Mucosa of descending colon (tissue), 3 donors: ENCODE data around the gene ADAMTS2. TPM values are rescaled to one million over a fixed set of nuclear protein-coding genes. Genes with fewer than 3 reads are reported as not detected.

ENCODE experiments used
- ATAC-seq: fragments of 200-7000 bp; cut with Tn5 transposase; one replicate; pipeline ENCODE4 v1.9.1; 2020; ENCODE audit warnings: mild to moderate bottlenecking, moderate library complexity
- DNase-seq, 3 donors: peaks; one replicate each; pipeline ENCODE4 v3.0.0-alpha.2; 2020
- H3K36me3 ChIP-seq: fragments of 200-600 bp; one replicate; pipeline ENCODE4 v1.8.0; 2021; ENCODE audit warnings: low read depth, mild to moderate bottlenecking
- H3K4me1 ChIP-seq: fragments of 200-600 bp; one replicate; pipeline ENCODE4 v1.8.0; 2021; ENCODE audit warnings: low read depth, mild to moderate bottlenecking
- H3K4me3 ChIP-seq: fragments of 200-600 bp; one replicate; pipeline ENCODE4 v1.8.0; 2021; ENCODE audit warnings: mild to moderate bottlenecking
- H3K9me3 ChIP-seq: fragments of 200-600 bp; one replicate; pipeline ENCODE4 v1.8.0; 2021; ENCODE audit warnings: mild to moderate bottlenecking
- intact Hi-C, 2 donors: fragments of 100-400 bp; cut with DNase I in 1 of 2; cut with micrococcal nuclease in 1 of 2; formaldehyde crosslinking; loops; one replicate each; pipeline versions ENCODE4 v1.11.0 to v1.11.1; 2022; cut with DNase I, micrococcal nuclease
- total RNA-seq, 3 donors: library from RNA; stranded (reverse); fragmentation: NEBNext Ultra II Directional in 2 of 3; extraction: Animal tissue kit (Norgen Biotek cat#: 25700) in 2 of 3; gene quantifications; one replicate each; pipeline versions ENCODE4 v1.2.1 to v1.2.4, GENCODE V29; 2021 to 2023
- TF ChIP-seq, protein P1 (sequence below): fragments of 200-600 bp; IDR thresholded peaks from one replicate; pipeline ENCODE4 v1.8.0; 2022; ENCODE audit warnings: antibody characterized with exemption, mild to moderate bottlenecking
- donor health status: DM: no; HTN: no; CAD: no; lungs with moderate emphysema.
- donor health status: DM: no; HTN: no; CAD: no.
- donor health status: DM: no; HTN: yes; CAD: no.

Gene ADAMTS2
- total RNA-seq, 3 donors from 2014 or later = 1.3 to 9.2 (median 7.3) TPM

DNA sequence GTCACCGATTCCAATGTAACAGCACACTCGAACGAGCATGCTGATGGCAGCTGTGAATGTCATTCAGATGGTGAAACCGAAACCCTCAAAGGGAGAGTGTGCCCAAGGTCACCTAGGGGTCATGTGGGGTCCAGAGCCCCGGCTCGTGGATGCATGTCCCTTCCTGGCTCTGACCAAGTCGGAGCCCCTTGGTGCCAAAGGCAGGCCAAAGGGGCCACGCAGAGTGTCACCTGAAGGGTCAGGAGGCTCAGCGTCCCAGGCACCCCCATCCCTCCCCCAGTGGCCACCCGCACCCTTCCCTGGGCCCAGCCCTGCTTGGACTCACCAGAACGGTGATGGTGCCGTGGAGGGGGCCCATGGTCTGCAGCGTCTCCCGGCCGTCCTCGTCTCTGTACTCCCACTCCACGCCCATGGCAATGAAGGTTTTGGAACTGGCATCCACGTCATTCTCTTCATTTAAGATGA lies 215.6 kb downstream of the ADAMTS2 start:
- ATAC-seq = no peak
- intact Hi-C loops = no loop called here
- no peaks in the 10 kb centered on the region for H3K4me1 ChIP-seq
- no peaks in the 10 kb centered on the region for H3K36me3 ChIP-seq
- no peak overlapping the region for H3K4me3 ChIP-seq
- DNase-seq = peak in 1 of 3 donors; percentile 25
- TF ChIP-seq, protein P1, sequence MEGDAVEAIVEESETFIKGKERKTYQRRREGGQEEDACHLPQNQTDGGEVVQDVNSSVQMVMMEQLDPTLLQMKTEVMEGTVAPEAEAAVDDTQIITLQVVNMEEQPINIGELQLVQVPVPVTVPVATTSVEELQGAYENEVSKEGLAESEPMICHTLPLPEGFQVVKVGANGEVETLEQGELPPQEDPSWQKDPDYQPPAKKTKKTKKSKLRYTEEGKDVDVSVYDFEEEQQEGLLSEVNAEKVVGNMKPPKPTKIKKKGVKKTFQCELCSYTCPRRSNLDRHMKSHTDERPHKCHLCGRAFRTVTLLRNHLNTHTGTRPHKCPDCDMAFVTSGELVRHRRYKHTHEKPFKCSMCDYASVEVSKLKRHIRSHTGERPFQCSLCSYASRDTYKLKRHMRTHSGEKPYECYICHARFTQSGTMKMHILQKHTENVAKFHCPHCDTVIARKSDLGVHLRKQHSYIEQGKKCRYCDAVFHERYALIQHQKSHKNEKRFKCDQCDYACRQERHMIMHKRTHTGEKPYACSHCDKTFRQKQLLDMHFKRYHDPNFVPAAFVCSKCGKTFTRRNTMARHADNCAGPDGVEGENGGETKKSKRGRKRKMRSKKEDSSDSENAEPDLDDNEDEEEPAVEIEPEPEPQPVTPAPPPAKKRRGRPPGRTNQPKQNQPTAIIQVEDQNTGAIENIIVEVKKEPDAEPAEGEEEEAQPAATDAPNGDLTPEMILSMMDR = no peak
- H3K9me3 ChIP-seq = peaks cover 12% of the 10 kb centered on the region

DNA sequence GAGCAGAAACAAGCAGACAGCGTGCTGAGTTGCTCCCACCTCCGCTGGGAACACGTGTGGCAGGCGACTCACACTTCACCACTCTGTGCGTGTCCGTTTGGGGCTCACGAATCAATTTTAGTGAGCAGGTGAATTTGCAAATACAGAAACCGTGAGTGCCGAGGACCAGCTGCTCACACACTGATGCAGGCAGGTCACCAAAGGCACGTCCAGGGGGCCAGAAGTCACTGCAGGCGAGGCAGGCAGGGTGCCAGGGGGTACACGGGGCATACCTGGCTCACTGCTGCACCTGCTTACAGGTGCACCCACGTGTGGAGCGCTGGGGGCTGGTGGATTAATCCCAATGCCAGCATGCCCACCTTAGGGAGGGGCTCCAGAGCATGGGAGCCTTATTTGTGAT lies 216.3 kb downstream of the ADAMTS2 start:
- Histone ChIP-seq H3K4me1 (no peaks in the 10 kb centered on the region), H3K9me3 (peaks cover 12% of the 10 kb centered on the region), H3K4me3 (no peak overlapping the region), H3K36me3 (no peaks in the 10 kb centered on the region)
- intact Hi-C loops = no loop called here
- DNase-seq = peak in 1 of 3 donors; percentile 21
- TF ChIP-seq, protein P1 = no peak
- ATAC-seq = no peak

DNA sequence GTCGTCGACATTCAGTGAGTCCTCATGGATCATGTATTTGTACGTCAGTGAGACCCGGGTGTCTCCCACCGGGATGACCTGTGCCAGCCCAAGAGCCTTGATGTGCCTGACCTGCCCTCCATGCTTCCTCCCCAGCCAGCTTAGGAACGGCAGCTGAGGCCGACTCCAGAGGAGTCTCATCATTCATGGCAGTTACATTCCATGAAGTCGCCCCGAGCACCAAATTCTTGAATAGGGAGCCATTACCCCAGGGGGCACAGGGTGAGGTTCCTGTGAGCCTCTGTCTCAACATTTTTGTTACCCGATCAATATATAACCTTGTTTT lies 217.3 kb downstream of the ADAMTS2 start:
- Histone ChIP-seq H3K36me3 (no peaks in the 10 kb centered on the region), H3K4me1 (no peaks in the 10 kb centered on the region), H3K9me3 (peaks cover 15% of the 10 kb centered on the region), H3K4me3 (no peak overlapping the region)
- intact Hi-C loops = no loop called here
- ATAC-seq (no peak), DNase-seq (peak in 1 of 3 donors; percentile 12)
- TF ChIP-seq, protein P1 = no peak

DNA sequence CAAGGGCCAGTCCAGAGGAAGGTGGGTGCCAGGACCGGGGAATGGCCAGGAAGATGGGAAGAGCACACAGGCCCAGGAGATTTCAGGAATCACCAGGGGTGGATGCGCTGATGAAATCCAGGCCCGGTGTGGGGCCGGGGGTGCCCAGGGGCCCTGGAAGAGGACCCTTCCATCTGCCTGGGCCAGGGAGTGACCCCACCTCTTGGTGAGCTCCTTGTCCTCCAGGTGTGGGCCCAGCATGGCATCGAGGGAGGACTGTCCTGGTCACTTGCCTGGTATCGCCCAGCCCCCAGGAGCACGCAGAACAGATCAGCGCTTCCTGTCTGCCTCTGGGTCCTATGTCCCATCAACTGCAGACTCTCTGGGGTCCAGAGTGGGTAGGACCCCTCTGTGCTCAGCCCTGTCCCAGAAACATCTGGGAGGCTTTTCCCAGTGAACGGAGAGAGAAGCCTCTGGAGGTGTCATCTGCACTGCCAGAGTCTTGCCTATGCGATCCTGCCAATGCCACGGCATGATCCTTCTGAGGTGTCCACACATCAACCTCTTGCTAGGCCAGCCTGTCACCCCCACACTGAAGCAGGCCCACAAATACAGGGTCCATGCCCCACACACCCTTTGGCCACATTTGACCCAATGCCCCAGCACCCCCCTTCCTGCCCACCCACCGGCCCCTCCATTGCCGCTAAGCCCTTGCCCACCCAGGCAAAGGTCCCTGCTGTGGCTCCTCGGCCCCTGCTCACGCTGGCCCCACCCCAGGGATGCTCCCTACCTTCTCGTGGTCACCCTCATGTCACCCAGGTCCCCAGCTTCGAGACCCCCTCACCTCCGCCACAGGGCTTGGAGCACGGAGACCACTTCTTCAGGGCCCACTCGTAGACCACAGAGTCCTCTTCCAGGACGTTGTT lies 217.9 kb downstream of the ADAMTS2 start:
- Histone ChIP-seq H3K4me3 (no peak overlapping the region), H3K36me3 (no peaks in the 10 kb centered on the region), H3K9me3 (peaks cover 18% of the 10 kb centered on the region), H3K4me1 (no peaks in the 10 kb centered on the region)
- DNase-seq (peak in 1 of 3 donors; percentile 26), ATAC-seq (no peak)
- intact Hi-C loops = no loop called here
- TF ChIP-seq, protein P1 = no peak

DNA sequence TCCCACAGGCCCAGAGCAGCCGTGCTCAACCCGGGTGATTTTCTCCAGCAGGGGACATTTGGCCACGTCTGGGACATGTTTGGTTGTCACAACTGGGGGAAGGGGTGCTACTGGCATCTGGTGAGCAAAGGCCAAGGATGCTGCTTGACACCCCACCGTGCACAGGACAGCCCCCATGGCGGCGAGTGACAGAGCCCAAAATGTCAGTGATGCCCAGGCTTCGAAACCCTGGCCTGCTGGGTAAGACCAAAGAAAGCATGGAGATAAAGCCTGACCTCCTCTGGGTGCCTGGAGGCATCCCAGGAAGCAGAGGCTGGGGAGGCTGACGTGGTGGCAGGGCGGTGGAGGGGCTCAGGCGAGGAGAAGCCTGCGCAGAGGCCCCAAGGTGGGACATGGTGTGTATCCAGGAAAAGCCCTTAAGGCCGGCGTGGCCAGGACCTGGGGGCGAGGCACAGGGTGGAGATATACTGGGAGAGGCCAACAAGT lies 218.7 kb downstream of the ADAMTS2 start:
- H3K4me1 ChIP-seq = no peaks in the 10 kb centered on the region
- DNase-seq (peak in 1 of 3 donors; percentile 31), ATAC-seq (no peak)
- H3K4me3 ChIP-seq = no peak overlapping the region
- TF ChIP-seq, protein P1 = no peak
- H3K36me3 ChIP-seq = no peaks in the 10 kb centered on the region
- H3K9me3 ChIP-seq = peaks cover 23% of the 10 kb centered on the region
- intact Hi-C loops = no loop called here
